HCT116 (cell line): ENCODE results near the gene NCBP2. TPM values are rescaled to one million over a fixed set of nuclear protein-coding genes. Genes with fewer than 3 reads are reported as not detected.

Experiments
- ATAC-seq: fragments of 200-7000 bp; cut with Tn5 transposase; 2 replicates; pipeline ENCODE4 v1.9.1; 2020; ENCODE audit warnings: mild to moderate bottlenecking, moderate library complexity
- BruUV-seq: library from RNA; stranded (reverse); fragments of 400-500 nt; replicated peaks from 2 replicates; lab custom pipeline; 2021; lab: Mats Ljungman, UMichigan
- CTCF ChIA-PET: fragments of 300-600 bp; sonication (Branson Sonifier 250); formaldehyde crosslinking; loops from one replicate; lab custom pipeline; 2021; ENCODE audit warnings: antibody characterized with exemption; lab: Charles Lee
- POLR2A ChIA-PET: fragments of 300-600, 350-600 bp; sonication (Branson Sonifier 250); formaldehyde crosslinking; loops from one replicate; lab custom pipeline; 2021; ENCODE audit warnings: antibody characterized with exemption; lab: Charles Lee
- RAD21 ChIA-PET, 2 experiments: fragments of 300-600 bp; sonication (Branson Sonifier 250); formaldehyde crosslinking; loops; one replicate each; lab custom pipeline; 2023; ENCODE audit warnings: low total read pairs in 2 of 2; ENCODE audit not compliant: uncharacterized antibody in 2 of 2, unreplicated experiment in 2 of 2, low non-redundant PET in 1 of 2; lab: Charles Lee
- DNase-seq: peaks from one replicate; pipeline ENCODE4 v3.0.0-alpha.2; 2010; ENCODE audit warnings: low read depth, low spot score
- H2AFZ ChIP-seq: fragments of 200-600 bp; shearing (Covaris generic), sonication (generic); 2 replicates; pipeline ENCODE4 v1.6.1; 2017; ENCODE audit warnings: low read depth, mixed run types, mixed read lengths, antibody characterized with exemption, low read length; ENCODE audit not compliant: poor library complexity, severe bottlenecking
- H3K27ac ChIP-seq: 2 replicates; pipeline ENCODE4 v1.5.1; 2012; ENCODE audit warnings: low read depth, low read length
- H3K27me3 ChIP-seq: fragments of 200-600 bp; sonication (generic); 2 replicates; pipeline ENCODE4 v1.6.1; 2016; ENCODE audit warnings: mixed run types, low read length, mixed read lengths; ENCODE audit not compliant: insufficient read depth
- H3K36me3 ChIP-seq, 2 experiments: fragments of 200-500 bp in 1 of 2; fragments of 200-600 bp in 1 of 2; sonication (Bioruptor generic) in 1 of 2; sonication (generic) in 1 of 2; 2 replicates each; pipeline versions ENCODE4 v1.5.1 to v1.6.1; 2014 to 2016; ENCODE audit warnings: low read length in 2 of 2, inconsistent platforms in 1 of 2, mixed read lengths in 1 of 2, mixed run types in 1 of 2; ENCODE audit not compliant: insufficient read depth in 2 of 2, control insufficient read depth in 1 of 2
- H3K4me1 ChIP-seq, 2 experiments: fragments of 200-600 bp in 1 of 2; sonication (generic) in 1 of 2; 2 replicates each; pipeline versions ENCODE4 v1.5.1 to v1.6.1; 2012 to 2017; ENCODE audit warnings: low read length in 2 of 2, inconsistent platforms in 1 of 2, mild to moderate bottlenecking in 1 of 2, mixed read lengths in 1 of 2, mixed run types in 1 of 2, moderate library complexity in 1 of 2; ENCODE audit not compliant: insufficient read depth in 2 of 2, control insufficient read depth in 1 of 2
- H3K4me2 ChIP-seq: fragments of 200-600 bp; sonication (generic); 2 replicates; pipeline ENCODE4 v1.6.1; 2017; ENCODE audit warnings: mixed run types, low read length, mixed read lengths
- H3K4me3 ChIP-seq, 2 experiments: fragments of 200-600 bp in 1 of 2; sonication (generic) in 1 of 2; replicated peaks in 1 of 2; 2 replicates each; pipeline ENCODE4 v1.5.1; 2011 to 2016; ENCODE audit warnings: low read length in 2 of 2, control low read depth in 1 of 2, low read depth in 1 of 2, mild to moderate bottlenecking in 1 of 2, mixed read lengths in 1 of 2, mixed run types in 1 of 2
- H3K79me2 ChIP-seq: fragments of 200-600 bp; sonication (generic); 2 replicates; pipeline ENCODE4 v1.6.1; 2017; ENCODE audit warnings: mild to moderate bottlenecking, mixed run types, low read length, moderate library complexity, mixed read lengths; ENCODE audit not compliant: insufficient read depth
- H3K9ac ChIP-seq: fragments of 200-600 bp; sonication (generic); 2 replicates; pipeline ENCODE4 v1.6.1; 2016; ENCODE audit warnings: low read length, mixed read lengths
- H3K9me2 ChIP-seq: fragments of 200-600 bp; sonication (generic), shearing (Covaris generic); 2 replicates; pipeline ENCODE4 v1.6.1; 2017; ENCODE audit warnings: mixed run types, mild to moderate bottlenecking, moderate library complexity; ENCODE audit not compliant: insufficient read depth
- H3K9me3 ChIP-seq, 2 experiments: fragments of 200-500 bp in 1 of 2; fragments of 200-600 bp in 1 of 2; sonication (Bioruptor generic) in 1 of 2; sonication (generic) in 1 of 2; 2 replicates each; pipeline ENCODE4 v1.6.1; 2014 to 2017; ENCODE audit warnings: low read length in 2 of 2, mixed read lengths in 2 of 2, inconsistent platforms in 1 of 2, low read depth in 1 of 2, mild to moderate bottlenecking in 1 of 2, mixed run types in 1 of 2, moderate library complexity in 1 of 2; ENCODE audit not compliant: control insufficient read depth in 1 of 2, insufficient read depth in 1 of 2
- H4K20me1 ChIP-seq: fragments of 200-600 bp; sonication (generic), shearing (Covaris generic); 2 replicates; pipeline ENCODE4 v1.6.1; 2017; ENCODE audit warnings: mixed run types, mild to moderate bottlenecking, moderate library complexity; ENCODE audit not compliant: insufficient read depth
- CEBPB ChIP-seq: IDR thresholded peaks from 2 replicates; pipeline ENCODE4 v1.6.1; 2012; ENCODE audit warnings: low read depth
- CTCF ChIP-seq, 3 experiments: fragments of 200-600 bp in 1 of 3; sonication (generic) in 1 of 3; IDR thresholded peaks in 2 of 3; conservative IDR thresholded peaks in 1 of 3; 2 replicates each; pipeline ENCODE4 v1.5.1; 2012 to 2017; ENCODE audit warnings: low read depth in 2 of 3, low read length in 2 of 3, antibody characterized with exemption in 1 of 3, borderline replicate concordance in 1 of 3, control low read depth in 1 of 3, mild to moderate bottlenecking in 1 of 3, mixed read lengths in 1 of 3, mixed run types in 1 of 3, moderate library complexity in 1 of 3; ENCODE audit not compliant: insufficient read depth in 1 of 3
- EGR1 ChIP-seq: IDR thresholded peaks from 2 replicates; pipeline ENCODE4 v1.6.1; 2012; ENCODE audit warnings: low read depth
- EZH2 ChIP-seq: fragments of 200-600 bp; sonication (generic); IDR thresholded peaks from 2 replicates; pipeline ENCODE4 v1.6.1; 2017; ENCODE audit warnings: antibody characterized with exemption, mixed run types
- EZH2phosphoT487 ChIP-seq: fragments of 200-600 bp; IDR thresholded peaks from 2 replicates; pipeline ENCODE4 v1.6.1; 2018; ENCODE audit warnings: antibody characterized with exemption, borderline replicate concordance
- POLR2A ChIP-seq: IDR thresholded peaks from 2 replicates; pipeline ENCODE4 v1.7.0; 2011; ENCODE audit warnings: borderline replicate concordance; ENCODE audit not compliant: insufficient read depth, insufficient read length; ENCODE audit errors: extremely low read depth
- POLR2AphosphoS5 ChIP-seq: IDR thresholded peaks from 2 replicates; pipeline ENCODE4 v1.6.1; 2011; ENCODE audit warnings: mild to moderate bottlenecking, low read depth, low read length, moderate library complexity
- SIN3A ChIP-seq: IDR thresholded peaks from 2 replicates; pipeline ENCODE4 v1.6.1; 2012; ENCODE audit warnings: low read depth
- YY1 ChIP-seq: IDR thresholded peaks from 2 replicates; pipeline ENCODE4 v1.6.1; 2011; ENCODE audit warnings: low read length, low read depth, moderate library complexity, mild to moderate bottlenecking; ENCODE audit not compliant: insufficient replicate concordance; ENCODE audit errors: extremely low read depth
- ZBTB33 ChIP-seq: IDR thresholded peaks from 2 replicates; pipeline ENCODE4 v1.6.1; 2011; ENCODE audit warnings: mild to moderate bottlenecking, low read length, moderate library complexity; ENCODE audit not compliant: insufficient replicate concordance; ENCODE audit errors: extremely low read depth
- ZFX ChIP-seq: fragments of 450-650 bp; IDR thresholded peaks from 2 replicates; pipeline ENCODE4 v1.6.1; 2017
- intact Hi-C: fragments of 100-400 bp; cut with micrococcal nuclease; formaldehyde crosslinking; loops from 2 replicates; pipeline ENCODE4 v1.10.0; 2022
- total RNA-seq: library from RNA; stranded (reverse); gene quantifications from one replicate; pipeline ENCODE4 v1.2.1, GENCODE V29; 2021; ENCODE audit not compliant: unreplicated experiment

NCBP2 gene
- total RNA-seq, 1 experiment from 2014 or later: 82.4 TPM

GRCh38 chr3:196920733-196921132 is 21.6 kb downstream of the NCBP2 start:
- H3K27ac ChIP-seq: no peak overlapping the region
- H4K20me1 ChIP-seq: no peaks in the 10 kb centered on the region
- TF ChIP-seq POLR2A: no peak
- no peak for TF ChIP-seq CEBPB
- TF ChIP-seq ZBTB33: no peak
- TF ChIP-seq SIN3A: no peak
- TF ChIP-seq EZH2: no peak
- no peaks in the 10 kb centered on the region for H3K4me1 ChIP-seq
- intact Hi-C loops: no loop called here
- POLR2A ChIA-PET: no interaction called here
- H3K4me3 ChIP-seq: no peak overlapping the region
- H2AFZ ChIP-seq: no peak overlapping the region
- ATAC-seq (no peak), DNase-seq (no peak)
- H3K9me2 ChIP-seq: no peaks in the 10 kb centered on the region
- RAD21 ChIA-PET: no interaction called here
- H3K4me2 ChIP-seq: no peak overlapping the region
- no peaks in the 10 kb centered on the region for H3K27me3 ChIP-seq
- H3K9me3 ChIP-seq: no peaks in the 10 kb centered on the region
- 0 out of 4 replicates have a peak, but pooled peaks cover 0 to 2% of the 10 kb centered on the region in 2 experiments for H3K36me3 ChIP-seq
- BruUV-seq: no TSS peak
- H3K79me2 ChIP-seq: peaks cover 4% of the 10 kb centered on the region; the same call in 1 of the 2 replicates
- H3K9ac ChIP-seq: no peak overlapping the region
- CTCF ChIA-PET: no interaction called here

- intact Hi-C loops: no loop called here
- TF ChIP-seq SIN3A (no peak), ZFX (no peak), YY1 (no peak), CTCF (IDR thresholded peaks at IDR 0.05 in 2 of 3, conservative IDR thresholded peaks at IDR 0.05 in 1 of 3; ENCODE audit: borderline replicate concordance in 1 of 3, insufficient read depth in 1 of 3, low read depth in 2 of 3, low read length in 2 of 3) (no peak), EGR1 (no peak), EZH2phosphoT487 (no peak), POLR2AphosphoS5 (no peak)
- no peak overlapping the region for H3K4me2 ChIP-seq
- peaks cover 5 to 10% of the 10 kb centered on the region in 2 experiments; a peak in 1 of 4 replicates for H3K36me3 ChIP-seq
- no peak for ATAC-seq
- H3K4me3 ChIP-seq: no peak overlapping the region
- H3K4me1 ChIP-seq: no peaks in the 10 kb centered on the region
- no peak overlapping the region for H2AFZ ChIP-seq
- ChIA-PET POLR2A (no interaction called here), RAD21 (no interaction called here), CTCF (no interaction called here)
- BruUV-seq: no TSS peak
- H4K20me1 ChIP-seq: no peaks in the 10 kb centered on the region
- H3K27ac ChIP-seq: no peak overlapping the region
- H3K9me2 ChIP-seq: no peaks in the 10 kb centered on the region
- no peaks in the 10 kb centered on the region for H3K27me3 ChIP-seq
- no peak overlapping the region for H3K9ac ChIP-seq
- no peak for DNase-seq
- H3K79me2 ChIP-seq: peaks cover 4% of the 10 kb centered on the region; the same call in 1 of the 2 replicates
- H3K9me3 ChIP-seq: no peaks in the 10 kb centered on the region
Measured at GRCh38 chr3:196918968-196919367, 23.4 kb downstream of the NCBP2 start.
